Spleen (tissue), 11 donors: Measurements from ENCODE around the gene PHTF2. TPM values are rescaled to one million over a fixed set of nuclear protein-coding genes. Genes with fewer than 3 reads are reported as not detected.

Source experiments
- DNase-seq: peaks from one replicate; pipeline ENCODE4 v3.0.0-alpha.2; 2020
- H3K27ac ChIP-seq, 8 donors: fragments of 200-600 bp; sonication (generic) in 7 of 8; 1 replicate in 4 of 8; 2 replicates in 4 of 8; pipeline versions ENCODE4 v1.5.0 to v1.8.0; 2016 to 2021; ENCODE audit warnings: inconsistent platforms in 4 of 8, mild to moderate bottlenecking in 4 of 8, moderate library complexity in 1 of 8
- H3K27me3 ChIP-seq, 7 donors: fragments of 200-600 bp; sonication (generic) in 6 of 7; replicated peaks in 1 of 7; 1 replicate in 4 of 7; 2 replicates in 3 of 7; pipeline versions ENCODE4 v1.5.0 to v1.8.0; 2016 to 2021; ENCODE audit warnings: inconsistent platforms in 3 of 7, mild to moderate bottlenecking in 1 of 7
- H3K36me3 ChIP-seq, 6 donors: fragments of 200-600 bp; sonication (generic) in 5 of 6; 1 replicate in 4 of 6; 2 replicates in 2 of 6; pipeline versions ENCODE4 v1.5.0 to v1.8.0; 2016 to 2021; ENCODE audit warnings: inconsistent platforms in 2 of 6
- H3K4me1 ChIP-seq, 6 donors: fragments of 200-600 bp; sonication (generic) in 5 of 6; 1 replicate in 3 of 6; 2 replicates in 3 of 6; pipeline versions ENCODE4 v1.5.0 to v1.8.0; 2016 to 2021; ENCODE audit warnings: inconsistent platforms in 3 of 6
- H3K4me3 ChIP-seq, 8 donors: fragments of 200-600 bp; sonication (generic) in 7 of 8; 1 replicate in 4 of 8; 2 replicates in 4 of 8; pipeline versions ENCODE4 v1.5.0 to v1.8.0; 2016 to 2021; ENCODE audit warnings: inconsistent platforms in 4 of 8, mild to moderate bottlenecking in 4 of 8, moderate library complexity in 2 of 8
- H3K9me3 ChIP-seq, 8 donors: fragments of 200-600 bp; sonication (generic) in 7 of 8; 1 replicate in 4 of 8; 2 replicates in 4 of 8; pipeline versions ENCODE4 v1.5.0 to v1.8.0; 2016 to 2021; ENCODE audit warnings: inconsistent platforms in 4 of 8
- CTCF ChIP-seq, 11 experiments: fragments of 200-600 bp in 7 of 11; fragments of 450-650 bp in 4 of 11; sonication (generic) in 4 of 11; IDR thresholded peaks in 8 of 11; conservative IDR thresholded peaks in 3 of 11; 1 replicate in 7 of 11; 2 replicates in 4 of 11; pipeline versions ENCODE4 v1.4.0 to v1.8.0; 2016 to 2021; ENCODE audit warnings: antibody characterized with exemption in 11 of 11, inconsistent platforms in 4 of 11, mild to moderate bottlenecking in 1 of 11
- POLR2A ChIP-seq, 3 donors: fragments of 450-650 bp; IDR thresholded peaks; one replicate each; pipeline ENCODE4 v1.5.1; 2017; ENCODE audit warnings: antibody characterized with exemption in 3 of 3, mild to moderate bottlenecking in 1 of 3
- POLR2AphosphoS5 ChIP-seq, 3 donors: sonication (generic); formaldehyde crosslinking; IDR thresholded peaks; one replicate each; pipeline ENCODE4 v1.5.1; 2017; ENCODE audit warnings: antibody characterized with exemption in 3 of 3
- WGBS, 5 donors: extraction: QIAGEN DNeasy Blood & Tissue Kit in 3 of 5; methylation state at CpG; one replicate each; pipeline versions ENCODE4 v1.1.5 to v1.1.7; 2013 to 2018; 5-methylcytosine and 5-hydroxymethylcytosine counted together
- intact Hi-C: fragments of 100-400 bp; cut with DNase I; formaldehyde crosslinking; loops from one replicate; pipeline ENCODE4 v1.15.0; 2023; ENCODE audit warnings: low total_unique reads
- polyA plus RNA-seq, 3 donors: library from polyadenylated mRNA; stranded (reverse); fragments of 200-250 nt; gene quantifications; one replicate each; pipeline ENCODE4 v1.2.1, GENCODE V29; 2013
- total RNA-seq, 7 donors: library from RNA; depleted of rRNA in 3 of 7; stranded (reverse); fragments of >200 nt in 3 of 7; fragmentation: NEBNext Ultra II Directional in 4 of 7; extraction: Animal tissue kit (Norgen Biotek cat#: 25700) in 4 of 7; gene quantifications; one replicate each; pipeline versions ENCODE4 v1.1.0 to v1.2.1, GENCODE V29; 2016 to 2021
- donor health status: healthy with polysubstance abuse.
- donor health status: DM: no; HTN: no; CAD: no; lungs with moderate emphysema.
- donor health status: DM: no; HTN: no; CAD: no.
- donor health status: Bipolar disorder and iron deficiency.
- donor health status: healthy.
- donor health status: DM: no; HTN: no; CAD: no.
- donor health status: DM: yes; HTN: yes; CAD: no.

The PHTF2 gene
- total and polyA plus RNA-seq, 10 donors: 13.3 to 47.7 (median 34.7) TPM

- peaks cover 0 to 26% (median 22%) of the 10 kb centered on the region in 8 donors for H3K9me3 ChIP-seq
- TF ChIP-seq POLR2AphosphoS5 (IDR thresholded peaks at IDR 0.05) (no peak), CTCF (IDR thresholded peaks at IDR 0.05 in 8 of 11, conservative IDR thresholded peaks at IDR 0.05 in 3 of 11) (no peak), POLR2A (IDR thresholded peaks at IDR 0.05) (no peak)
- peaks cover 27 to 66% (median 50%) of the 10 kb centered on the region in 6 donors for H3K4me1 ChIP-seq
- no peak for DNase-seq
- no peaks in the 10 kb centered on the region for H3K36me3 ChIP-seq
- WGBS, 5 donors: 24 to 39% (median 29%) methylated on average over 2 of the region's 2 CpGs
- peak overlapping the region in 1 of 8 donors; percentile 30 for H3K4me3 ChIP-seq
- H3K27me3 ChIP-seq: no peaks in the 10 kb centered on the region
- intact Hi-C loops: no loop called here
- peak overlapping the region; percentile 17 to 95 (median 68) for H3K27ac ChIP-seq
Measured at GRCh38 chr7:77802557-77803405, 4.2 kb downstream of the PHTF2 start.

DNA sequence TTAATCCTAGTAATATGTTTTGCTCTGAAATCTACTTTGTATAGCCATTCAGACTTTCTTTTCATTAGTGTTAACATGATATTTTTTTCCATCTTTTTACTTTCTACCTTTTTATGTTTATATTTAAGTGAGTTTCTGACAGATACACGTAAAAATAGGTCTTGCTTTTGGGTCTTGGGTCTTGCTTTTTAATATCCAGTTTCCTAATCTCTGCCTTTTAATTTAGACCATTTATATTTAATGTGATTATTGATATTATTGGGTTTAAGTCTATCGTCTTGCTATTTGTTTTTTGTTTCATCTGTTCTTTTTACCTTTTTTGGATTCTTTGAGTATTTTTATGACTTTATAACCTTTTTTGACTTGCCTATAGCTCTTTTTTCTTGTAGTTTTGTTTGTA, 7.9 kb downstream of the PHTF2 start:
- WGBS, 5 donors: 96 to 98% (median 97%) methylated on average over 2 of the region's 2 CpGs
- H3K9me3 ChIP-seq: peaks cover 0 to 42% (median 36%) of the 10 kb centered on the region in 8 donors
- H3K4me3 ChIP-seq: no peak overlapping the region
- TF ChIP-seq POLR2AphosphoS5 (IDR thresholded peaks at IDR 0.05) (no peak), CTCF (IDR thresholded peaks at IDR 0.05 in 8 of 11, conservative IDR thresholded peaks at IDR 0.05 in 3 of 11) (no peak), POLR2A (IDR thresholded peaks at IDR 0.05) (no peak)
- no peak overlapping the region for H3K27ac ChIP-seq
- peaks cover 16 to 41% (median 30%) of the 10 kb centered on the region in 6 donors for H3K4me1 ChIP-seq
- intact Hi-C loops: no loop called here
- no peak for DNase-seq
- no peaks in the 10 kb centered on the region for H3K36me3 ChIP-seq
- H3K27me3 ChIP-seq: no peaks in the 10 kb centered on the region

GRCh38 chr7:77808517-77808916, 9.9 kb downstream of the PHTF2 start:
- Histone ChIP-seq H3K27ac (no peak overlapping the region), H3K4me3 (no peak overlapping the region), H3K4me1 (peaks cover 0 to 37% (median 25%) of the 10 kb centered on the region in 6 donors), H3K27me3 (no peaks in the 10 kb centered on the region), H3K36me3 (no peaks in the 10 kb centered on the region), H3K9me3 (peaks cover 0 to 42% (median 36%) of the 10 kb centered on the region in 8 donors)
- no peak for DNase-seq
- 70 to 93% (median 74%) methylated on average over 1 of the region's 1 CpG for WGBS, 5 donors
- intact Hi-C loops: no loop called here
- no peak for TF ChIP-seq POLR2A (IDR thresholded peaks at IDR 0.05)
- TF ChIP-seq CTCF (IDR thresholded peaks at IDR 0.05 in 8 of 11, conservative IDR thresholded peaks at IDR 0.05 in 3 of 11): no peak
- no peak for TF ChIP-seq POLR2AphosphoS5 (IDR thresholded peaks at IDR 0.05)
